GM23338 (cell line): ENCODE measurements around the gene TMEM14A.

Source experiments
- CREB1 ChIP-seq: fragments of 250-450 bp; sonication (Bioruptor Pico); IDR thresholded peaks from 2 replicates; pipeline ENCODE4 v1.5.0; 2020; ENCODE audit warnings: low read depth, mild to moderate bottlenecking, moderate library complexity
- EZH2 ChIP-seq: fragments of 200-600 bp; sonication (generic); IDR thresholded peaks from one replicate; pipeline ENCODE4 v1.8.0; 2017; ENCODE audit warnings: antibody characterized with exemption, mild to moderate bottlenecking, low read depth; ENCODE audit not compliant: unreplicated experiment
- EZH2phosphoT487 ChIP-seq: fragments of 200-600 bp; sonication (generic); IDR thresholded peaks from one replicate; pipeline ENCODE4 v1.8.1; 2018; ENCODE audit warnings: antibody characterized with exemption; ENCODE audit not compliant: unreplicated experiment
- NANOG ChIP-seq: IDR thresholded peaks from 2 replicates; pipeline ENCODE4 v1.6.1; 2016; ENCODE audit warnings: antibody characterized with exemption, borderline replicate concordance
- POLR2AphosphoS5 ChIP-seq: IDR thresholded peaks from 2 replicates; pipeline ENCODE4 v1.6.1; 2016; ENCODE audit warnings: antibody characterized with exemption, low read depth
- REST ChIP-seq: IDR thresholded peaks from one replicate; pipeline ENCODE4 v1.6.1; 2018; ENCODE audit warnings: antibody characterized with exemption; ENCODE audit not compliant: unreplicated experiment
- ZNF114 ChIP-seq: fragments of 250-450 bp; sonication (Bioruptor Pico); IDR thresholded peaks from 2 replicates; pipeline ENCODE4 v1.5.0; 2020; ENCODE audit warnings: mild to moderate bottlenecking, moderate library complexity
- TF ChIP-seq, protein P1 (sequence below), 2 experiments: fragments of 200-600 bp in 1 of 2; sonication (generic) in 1 of 2; conservative IDR thresholded peaks; 2 replicates each; pipeline versions ENCODE4 v1.5.1 to v1.6.1; 2016 to 2017; ENCODE audit warnings: antibody characterized with exemption in 2 of 2, low read depth in 2 of 2, mild to moderate bottlenecking in 2 of 2, moderate library complexity in 1 of 2
- TF ChIP-seq, protein P2 (sequence below): fragments of 250-450 bp; sonication (Bioruptor Pico); IDR thresholded peaks from 2 replicates; pipeline ENCODE4 v1.5.0; 2020; ENCODE audit warnings: mild to moderate bottlenecking, moderate library complexity
- TF ChIP-seq, protein P3 (sequence below): IDR thresholded peaks from 2 replicates; pipeline ENCODE4 v1.6.1; 2016; ENCODE audit warnings: antibody characterized with exemption

GRCh38 chr6:52654592-52654991 is 16.3 kb upstream of the TMEM14A start:
- TF ChIP-seq EZH2: no peak
- TF ChIP-seq, protein P1, sequence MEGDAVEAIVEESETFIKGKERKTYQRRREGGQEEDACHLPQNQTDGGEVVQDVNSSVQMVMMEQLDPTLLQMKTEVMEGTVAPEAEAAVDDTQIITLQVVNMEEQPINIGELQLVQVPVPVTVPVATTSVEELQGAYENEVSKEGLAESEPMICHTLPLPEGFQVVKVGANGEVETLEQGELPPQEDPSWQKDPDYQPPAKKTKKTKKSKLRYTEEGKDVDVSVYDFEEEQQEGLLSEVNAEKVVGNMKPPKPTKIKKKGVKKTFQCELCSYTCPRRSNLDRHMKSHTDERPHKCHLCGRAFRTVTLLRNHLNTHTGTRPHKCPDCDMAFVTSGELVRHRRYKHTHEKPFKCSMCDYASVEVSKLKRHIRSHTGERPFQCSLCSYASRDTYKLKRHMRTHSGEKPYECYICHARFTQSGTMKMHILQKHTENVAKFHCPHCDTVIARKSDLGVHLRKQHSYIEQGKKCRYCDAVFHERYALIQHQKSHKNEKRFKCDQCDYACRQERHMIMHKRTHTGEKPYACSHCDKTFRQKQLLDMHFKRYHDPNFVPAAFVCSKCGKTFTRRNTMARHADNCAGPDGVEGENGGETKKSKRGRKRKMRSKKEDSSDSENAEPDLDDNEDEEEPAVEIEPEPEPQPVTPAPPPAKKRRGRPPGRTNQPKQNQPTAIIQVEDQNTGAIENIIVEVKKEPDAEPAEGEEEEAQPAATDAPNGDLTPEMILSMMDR (conservative IDR thresholded peaks at IDR 0.05; ENCODE audit: low read depth in 2 of 2): no peak
- no peak for TF ChIP-seq POLR2AphosphoS5
- TF ChIP-seq NANOG: no peak
- TF ChIP-seq EZH2phosphoT487: no peak
- no peak for TF ChIP-seq ZNF114 (CRISPR knock-in tag)
- no peak for TF ChIP-seq CREB1 (CRISPR knock-in tag)
- TF ChIP-seq, protein P2, sequence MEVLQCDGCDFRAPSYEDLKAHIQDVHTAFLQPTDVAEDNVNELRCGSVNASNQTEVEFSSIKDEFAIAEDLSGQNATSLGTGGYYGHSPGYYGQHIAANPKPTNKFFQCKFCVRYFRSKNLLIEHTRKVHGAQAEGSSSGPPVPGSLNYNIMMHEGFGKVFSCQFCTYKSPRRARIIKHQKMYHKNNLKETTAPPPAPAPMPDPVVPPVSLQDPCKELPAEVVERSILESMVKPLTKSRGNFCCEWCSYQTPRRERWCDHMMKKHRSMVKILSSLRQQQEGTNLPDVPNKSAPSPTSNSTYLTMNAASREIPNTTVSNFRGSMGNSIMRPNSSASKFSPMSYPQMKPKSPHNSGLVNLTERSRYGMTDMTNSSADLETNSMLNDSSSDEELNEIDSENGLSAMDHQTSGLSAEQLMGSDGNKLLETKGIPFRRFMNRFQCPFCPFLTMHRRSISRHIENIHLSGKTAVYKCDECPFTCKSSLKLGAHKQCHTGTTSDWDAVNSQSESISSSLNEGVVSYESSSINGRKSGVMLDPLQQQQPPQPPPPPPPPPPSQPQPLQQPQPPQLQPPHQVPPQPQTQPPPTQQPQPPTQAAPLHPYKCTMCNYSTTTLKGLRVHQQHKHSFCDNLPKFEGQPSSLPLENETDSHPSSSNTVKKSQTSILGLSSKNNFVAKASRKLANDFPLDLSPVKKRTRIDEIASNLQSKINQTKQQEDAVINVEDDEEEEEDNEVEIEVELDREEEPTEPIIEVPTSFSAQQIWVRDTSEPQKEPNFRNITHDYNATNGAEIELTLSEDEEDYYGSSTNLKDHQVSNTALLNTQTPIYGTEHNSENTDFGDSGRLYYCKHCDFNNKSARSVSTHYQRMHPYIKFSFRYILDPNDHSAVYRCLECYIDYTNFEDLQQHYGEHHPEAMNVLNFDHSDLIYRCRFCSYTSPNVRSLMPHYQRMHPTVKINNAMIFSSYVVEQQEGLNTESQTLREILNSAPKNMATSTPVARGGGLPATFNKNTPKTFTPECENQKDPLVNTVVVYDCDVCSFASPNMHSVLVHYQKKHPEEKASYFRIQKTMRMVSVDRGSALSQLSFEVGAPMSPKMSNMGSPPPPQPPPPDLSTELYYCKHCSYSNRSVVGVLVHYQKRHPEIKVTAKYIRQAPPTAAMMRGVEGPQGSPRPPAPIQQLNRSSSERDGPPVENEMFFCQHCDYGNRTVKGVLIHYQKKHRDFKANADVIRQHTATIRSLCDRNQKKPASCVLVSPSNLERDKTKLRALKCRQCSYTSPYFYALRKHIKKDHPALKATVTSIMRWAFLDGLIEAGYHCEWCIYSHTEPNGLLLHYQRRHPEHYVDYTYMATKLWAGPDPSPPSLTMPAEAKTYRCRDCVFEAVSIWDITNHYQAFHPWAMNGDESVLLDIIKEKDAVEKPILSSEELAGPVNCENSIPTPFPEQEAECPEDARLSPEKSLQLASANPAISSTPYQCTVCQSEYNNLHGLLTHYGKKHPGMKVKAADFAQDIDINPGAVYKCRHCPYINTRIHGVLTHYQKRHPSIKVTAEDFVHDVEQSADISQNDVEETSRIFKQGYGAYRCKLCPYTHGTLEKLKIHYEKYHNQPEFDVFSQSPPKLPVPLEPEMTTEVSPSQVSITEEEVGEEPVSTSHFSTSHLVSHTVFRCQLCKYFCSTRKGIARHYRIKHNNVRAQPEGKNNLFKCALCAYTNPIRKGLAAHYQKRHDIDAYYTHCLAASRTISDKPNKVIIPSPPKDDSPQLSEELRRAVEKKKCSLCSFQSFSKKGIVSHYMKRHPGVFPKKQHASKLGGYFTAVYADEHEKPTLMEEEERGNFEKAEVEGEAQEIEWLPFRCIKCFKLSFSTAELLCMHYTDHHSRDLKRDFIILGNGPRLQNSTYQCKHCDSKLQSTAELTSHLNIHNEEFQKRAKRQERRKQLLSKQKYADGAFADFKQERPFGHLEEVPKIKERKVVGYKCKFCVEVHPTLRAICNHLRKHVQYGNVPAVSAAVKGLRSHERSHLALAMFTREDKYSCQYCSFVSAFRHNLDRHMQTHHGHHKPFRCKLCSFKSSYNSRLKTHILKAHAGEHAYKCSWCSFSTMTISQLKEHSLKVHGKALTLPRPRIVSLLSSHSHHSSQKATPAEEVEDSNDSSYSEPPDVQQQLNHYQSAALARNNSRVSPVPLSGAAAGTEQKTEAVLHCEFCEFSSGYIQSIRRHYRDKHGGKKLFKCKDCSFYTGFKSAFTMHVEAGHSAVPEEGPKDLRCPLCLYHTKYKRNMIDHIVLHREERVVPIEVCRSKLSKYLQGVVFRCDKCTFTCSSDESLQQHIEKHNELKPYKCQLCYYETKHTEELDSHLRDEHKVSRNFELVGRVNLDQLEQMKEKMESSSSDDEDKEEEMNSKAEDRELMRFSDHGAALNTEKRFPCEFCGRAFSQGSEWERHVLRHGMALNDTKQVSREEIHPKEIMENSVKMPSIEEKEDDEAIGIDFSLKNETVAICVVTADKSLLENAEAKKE (CRISPR knock-in tag): no peak
- no peak for TF ChIP-seq REST
- TF ChIP-seq, protein P3, sequence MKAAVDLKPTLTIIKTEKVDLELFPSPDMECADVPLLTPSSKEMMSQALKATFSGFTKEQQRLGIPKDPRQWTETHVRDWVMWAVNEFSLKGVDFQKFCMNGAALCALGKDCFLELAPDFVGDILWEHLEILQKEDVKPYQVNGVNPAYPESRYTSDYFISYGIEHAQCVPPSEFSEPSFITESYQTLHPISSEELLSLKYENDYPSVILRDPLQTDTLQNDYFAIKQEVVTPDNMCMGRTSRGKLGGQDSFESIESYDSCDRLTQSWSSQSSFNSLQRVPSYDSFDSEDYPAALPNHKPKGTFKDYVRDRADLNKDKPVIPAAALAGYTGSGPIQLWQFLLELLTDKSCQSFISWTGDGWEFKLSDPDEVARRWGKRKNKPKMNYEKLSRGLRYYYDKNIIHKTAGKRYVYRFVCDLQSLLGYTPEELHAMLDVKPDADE: no peak
